K562 (cell line): ENCODE results near the gene SS18. TPM values are rescaled to one million over a fixed set of nuclear protein-coding genes. Genes with fewer than 3 reads are reported as not detected.

Experiments
- ATAC-seq: fragments of 200-7000 bp; cut with Tn5 transposase; 3 replicates; pipeline ENCODE4 v1.9.1; 2020; ENCODE audit warnings: moderate library complexity
- BruUV-seq: library from RNA; stranded (reverse); fragments of 400-500 nt; replicated peaks from 2 replicates; lab custom pipeline; 2021; lab: Mats Ljungman, UMichigan
- CTCF ChIA-PET: fragments of 300-600 bp; formaldehyde crosslinking; extraction: SDS; loops from one replicate; lab custom pipeline; 2021; ENCODE audit warnings: low intra/inter-chr PET ratio; lab: Yijun Ruan, JAX
- POLR2A ChIA-PET: fragments of 300-600, 350-650 bp; sonication (Branson Sonifier 250); formaldehyde crosslinking; extraction: SDS; loops from one replicate; lab custom pipeline; 2021; ENCODE audit warnings: antibody characterized with exemption, inconsistent platforms; lab: Yijun Ruan, JAX
- DNase-seq, 4 experiments: peaks; one replicate each; pipeline versions ENCODE4 v3.0.0 to v3.0.0-alpha.2; 2011 to 2018; ENCODE audit warnings: low spot score in 3 of 4, mixed read lengths in 3 of 4; ENCODE audit errors: extremely low read depth in 1 of 4
- FAIRE-seq: peaks from 2 replicates; lab custom pipeline; 2011; peaks lifted over from hg19 to GRCh38; lab: Jason Lieb, UNC
- H2AFZ ChIP-seq: 2 replicates; pipeline ENCODE4 v1.6.0; 2011; ENCODE audit warnings: low read depth, low read length, control low read depth, inconsistent platforms
- H3K27ac ChIP-seq: fragments of 200-600 bp; 3 replicates; pipeline ENCODE4 v1.8.0; 2011; ENCODE audit warnings: low read depth, mild to moderate bottlenecking, control low read depth, inconsistent platforms, low read length, moderate library complexity, mixed read lengths; ENCODE audit errors: extremely low read depth
- H3K27me3 ChIP-seq, 2 experiments: fragments of 300-600 bp in 1 of 2; 2 replicates in 1 of 2; 3 replicates in 1 of 2; pipeline versions ENCODE4 v1.6.0 to v1.8.0; 2011; ENCODE audit warnings: inconsistent platforms in 2 of 2, low read length in 2 of 2, mild to moderate bottlenecking in 1 of 2, mixed read lengths in 1 of 2, moderate library complexity in 1 of 2; ENCODE audit not compliant: control insufficient read depth in 2 of 2, insufficient read depth in 2 of 2
- H3K36me3 ChIP-seq: fragments of 300-600 bp; 3 replicates; pipeline ENCODE4 v1.8.0; 2011; ENCODE audit warnings: mild to moderate bottlenecking, low read length, inconsistent platforms; ENCODE audit not compliant: control insufficient read depth, insufficient read depth
- H3K4me1 ChIP-seq, 2 experiments: fragments of 200-600 bp in 1 of 2; replicated peaks in 1 of 2; 2 replicates in 1 of 2; 3 replicates in 1 of 2; pipeline versions ENCODE4 v1.5.1 to v1.8.0; 2011; ENCODE audit warnings: inconsistent platforms in 2 of 2, low read length in 2 of 2, mild to moderate bottlenecking in 1 of 2, mixed read lengths in 1 of 2, moderate library complexity in 1 of 2; ENCODE audit not compliant: control insufficient read depth in 2 of 2, insufficient read depth in 2 of 2
- H3K4me2 ChIP-seq: 2 replicates; pipeline ENCODE4 v1.6.1; 2011; ENCODE audit warnings: low read length, control low read depth, inconsistent platforms, mixed read lengths; ENCODE audit not compliant: insufficient read depth
- H3K4me3 ChIP-seq: fragments of 200-600 bp; sonication (generic), shearing (Covaris generic); 2 replicates; pipeline ENCODE4 v1.5.1; 2016; ENCODE audit warnings: control low read depth, inconsistent platforms
- H3K79me2 ChIP-seq: fragments of 200-600 bp; 3 replicates; pipeline ENCODE4 v1.8.0; 2011; ENCODE audit warnings: low read length, inconsistent platforms; ENCODE audit not compliant: control insufficient read depth, insufficient read depth
- H3K9ac ChIP-seq, 2 experiments: 2 replicates each; pipeline versions ENCODE4 v1.6.0 to v1.6.1; 2011; ENCODE audit warnings: low read depth in 2 of 2, low read length in 2 of 2, control low read depth in 1 of 2, inconsistent platforms in 1 of 2, mild to moderate bottlenecking in 1 of 2, mixed read lengths in 1 of 2; ENCODE audit not compliant: insufficient read depth in 1 of 2
- H3K9me1 ChIP-seq: one replicate; pipeline ENCODE4 v1.6.0; 2011; ENCODE audit warnings: inconsistent platforms, mild to moderate bottlenecking, low read length, moderate library complexity; ENCODE audit not compliant: control insufficient read depth, insufficient read depth
- H3K9me3 ChIP-seq: replicated peaks from 2 replicates; pipeline ENCODE4 v1.5.1; 2011; ENCODE audit warnings: low read depth, low read length, inconsistent platforms; ENCODE audit not compliant: control insufficient read depth, insufficient read depth
- H4K20me1 ChIP-seq: replicated peaks from 2 replicates; pipeline ENCODE4 v1.6.1; 2011; ENCODE audit warnings: low read length, inconsistent platforms, mixed read lengths; ENCODE audit not compliant: control insufficient read depth, insufficient read depth
- EGR1 ChIP-seq: fragments of 450-650 bp; conservative IDR thresholded peaks from 2 replicates; pipeline ENCODE4 v1.6.1; 2017; ENCODE audit warnings: mild to moderate bottlenecking
- FOXJ3 ChIP-seq: sonication (generic); formaldehyde crosslinking; IDR thresholded peaks from 2 replicates; pipeline ENCODE4 v1.4.0; 2020; ENCODE audit warnings: mild to moderate bottlenecking, missing genetic modification reagents
- GMEB1 ChIP-seq: fragments of 250-450 bp; sonication (Bioruptor Pico); IDR thresholded peaks from 2 replicates; pipeline ENCODE4 v1.4.0; 2020; ENCODE audit warnings: mild to moderate bottlenecking
- MAFF ChIP-seq: IDR thresholded peaks from 2 replicates; pipeline ENCODE4 v1.6.1; 2012; ENCODE audit warnings: low read length, improper control_type of control experiment
- SIN3B ChIP-seq: fragments of 450-650 bp; IDR thresholded peaks from 2 replicates; pipeline ENCODE4 v1.6.1; 2017; ENCODE audit warnings: low read depth, mild to moderate bottlenecking, moderate library complexity
- TRIM28 ChIP-seq: fragments of 450-650 bp; IDR thresholded peaks from 2 replicates; pipeline ENCODE4 v1.6.1; 2017
- ZBTB33 ChIP-seq: sonication (generic); formaldehyde crosslinking; IDR thresholded peaks from 2 replicates; pipeline ENCODE4 v1.8.1; 2023; ENCODE audit warnings: mild to moderate bottlenecking, missing genetic modification reagents
- ZNF24 ChIP-seq: fragments of 450-650 bp; IDR thresholded peaks from 2 replicates; pipeline ENCODE4 v1.6.1; 2016
- WGBS: fragments of 100-300 bp; shearing (Covaris generic); methylation state at CpG from one replicate; pipeline ENCODE4 v1.1.6; 2016; ENCODE audit warnings: low coverage, mixed read lengths; ENCODE audit not compliant: insufficient coverage; ENCODE audit errors: missing lambda C conversion rate; 5-methylcytosine and 5-hydroxymethylcytosine counted together
- in situ Hi-C: fragments of 300-500 bp; cut with MboI; formaldehyde crosslinking; loops from 4 replicates; pipeline ENCODE4 v1.15.0; 2018; ENCODE audit warnings: inconsistent platforms, mixed read lengths
- intact Hi-C: fragments of 100-400 bp; cut with micrococcal nuclease; formaldehyde crosslinking; loops from 2 replicates; pipeline ENCODE4 v1.14.2; 2022
- polyA plus RNA-seq, 8 experiments: library from polyadenylated mRNA; depleted of rRNA in 4 of 8; stranded (reverse) in 5 of 8; unstranded in 3 of 8; fragments of >200 nt; fragmentation: Nextera tagmentation in 2 of 8; fragmentation: Illumina TruSeq in 1 of 8; extraction: Ambion mirVana in 2 of 8; extraction: Trizol in 1 of 8; gene quantifications; 2 replicates each; pipeline versions ENCODE4 v1.2.1 to v1.2.3, GENCODE V29; 2011 to 2014; ENCODE audit warnings: inconsistent platforms in 1 of 8, missing spikeins in 1 of 8
- total RNA-seq, 7 experiments: library from RNA; depleted of rRNA in 6 of 7; stranded (reverse); fragments of >200 nt in 6 of 7; fragmentation: Illumina TruSeq in 2 of 7; extraction: Trizol in 2 of 7; gene quantifications; 2 replicates each; pipeline versions ENCODE4 v1.2.1 to v1.2.3, GENCODE V29; 2011 to 2021; ENCODE audit warnings: low replicate concordance in 1 of 7

SS18 gene
- total and polyA plus RNA-seq, 9 of the 15 experiments (the other 6 are each of a cell fraction or from before 2014, with no cell fraction given): 30.9 to 190 (median 102) TPM

- TF ChIP-seq ZNF24 (no peak), EGR1 (0 out of 2 replicates have a peak, but pooled peaks have one; percentile 6)
- ATAC-seq (peak; percentile 20), FAIRE-seq (no peak), DNase-seq (no peak)
- Histone ChIP-seq H3K4me2 (no peak overlapping the region), H3K4me1 (peaks cover 0 to 4% of the 10 kb centered on the region in 2 experiments; a peak in 2 of 5 replicates), H3K36me3 (no peaks in the 10 kb centered on the region), H3K27me3 (peaks cover 0 to 8% of the 10 kb centered on the region in 2 experiments; a peak in 1 of 5 replicates), H4K20me1 (no peaks in the 10 kb centered on the region), H3K79me2 (no peaks in the 10 kb centered on the region), H3K9me1 (no peaks in the 10 kb centered on the region), H3K9me3 (no peaks in the 10 kb centered on the region), H3K9ac (no peak overlapping the region), H3K4me3 (no peak overlapping the region), H2AFZ (no peak overlapping the region), H3K27ac (no peak overlapping the region)
- in situ Hi-C loops: loop anchor here (25.0 kb wide), 1 partner anchor 1297 kb away; no protein-coding TSS in a partner anchor
- ChIA-PET POLR2A (no interaction called here), CTCF (no interaction called here)
- intact Hi-C loops: no loop called here
- WGBS: 17% methylated on average over 6 of the region's 6 CpGs
- BruUV-seq: no TSS peak
Observed at GRCh38 chr18:26134107-26134506, 43.7 kb upstream of the SS18 start.

- Histone ChIP-seq H3K9me1 (no peaks in the 10 kb centered on the region), H3K9me3 (no peaks in the 10 kb centered on the region), H3K4me3 (no peak within 1 kb of the TSS), H3K79me2 (no peaks in the 10 kb centered on the region), H4K20me1 (no peaks in the 10 kb centered on the region), H3K27ac (no peak within 1 kb of the TSS), H3K4me1 (peaks cover 0 to 4% of the 10 kb centered on the region in 2 experiments; a peak in 2 of 5 replicates), H3K27me3 (peaks cover 0 to 8% of the 10 kb centered on the region in 2 experiments; a peak in 1 of 5 replicates), H3K9ac (no peak within 1 kb of the TSS), H3K4me2 (no peak within 1 kb of the TSS), H2AFZ (no peak within 1 kb of the TSS), H3K36me3 (no peaks in the 10 kb centered on the region)
- TF ChIP-seq FOXJ3 (CRISPR knock-in tag) (no peak), TRIM28 (no peak), MAFF (no peak), SIN3B (no peak), ZBTB33 (CRISPR knock-in tag) (peak; percentile 26; the same call in 1 of the 2 replicates), GMEB1 (CRISPR knock-in tag) (no peak)
- ATAC-seq (peak; percentile 47), DNase-seq (no peak), FAIRE-seq (no peak)
- in situ Hi-C loops: loop anchor here (25.0 kb wide), 1 partner anchor 1296 kb away; no protein-coding TSS in a partner anchor
- CTCF ChIA-PET: no interaction called here
- intact Hi-C loops: no loop called here
- POLR2A ChIA-PET: no interaction called here
- WGBS: 52% methylated on average over 31 of the region's 31 CpGs
- no TSS peak for BruUV-seq
Observed at GRCh38 chr18:26133652-26134051, 43.2 kb upstream of the SS18 start, which contains the start of gene PSMA8. PSMA8 (plus strand) TSS chr18:26133869; CDS start chr18:26133966, 97 bp downstream.
